Tibial nerve (tissue), 4 donors: ENCODE results near the gene BIRC6. TPM values are rescaled to one million over a fixed set of nuclear protein-coding genes. Genes with fewer than 3 reads are reported as not detected.
"Not testable (repeated sequence)": the region's sequence is repeated elsewhere in the genome, so short reads cannot be mapped to it uniquely, and the experiment has no call there.

Experiments used
- DNase-seq, 2 donors: peaks; one replicate each; pipeline ENCODE4 v3.0.0-alpha.2; 2019; ENCODE audit warnings: low spot score in 2 of 2
- H3K27ac ChIP-seq, 4 donors: fragments of 200-600 bp; sonication (generic) in 3 of 4; one replicate each; pipeline ENCODE4 v1.5.1; 2017 to 2019; ENCODE audit warnings: mild to moderate bottlenecking in 1 of 4
- H3K27me3 ChIP-seq, 2 donors: fragments of 200-600 bp; sonication (generic) in 1 of 2; one replicate each; pipeline versions ENCODE4 v1.5.1 to v1.6.0; 2017 to 2019
- H3K36me3 ChIP-seq, 3 donors: fragments of 200-600 bp; sonication (generic); one replicate each; pipeline ENCODE4 v1.5.1; 2018 to 2019
- H3K4me1 ChIP-seq, 4 donors: fragments of 200-600 bp; sonication (generic) in 3 of 4; one replicate each; pipeline ENCODE4 v1.5.1; 2017 to 2019
- H3K4me3 ChIP-seq, 4 donors: fragments of 200-600 bp; sonication (generic) in 3 of 4; one replicate each; pipeline ENCODE4 v1.5.1; 2017 to 2019; ENCODE audit warnings: mild to moderate bottlenecking in 1 of 4, moderate library complexity in 1 of 4
- H3K9me3 ChIP-seq, 4 donors: fragments of 200-600 bp; sonication (generic) in 3 of 4; one replicate each; pipeline ENCODE4 v1.5.1; 2017 to 2019
- EP300 ChIP-seq, 2 donors: sonication (generic); formaldehyde crosslinking; IDR thresholded peaks; one replicate each; pipeline ENCODE4 v1.6.1; 2017; ENCODE audit warnings: antibody characterized with exemption in 2 of 2, mild to moderate bottlenecking in 1 of 2
- POLR2A ChIP-seq, 2 donors: fragments of 450-650 bp; IDR thresholded peaks; one replicate each; pipeline ENCODE4 v1.6.1; 2017; ENCODE audit warnings: antibody characterized with exemption in 2 of 2, mild to moderate bottlenecking in 2 of 2, moderate library complexity in 2 of 2
- WGBS, 2 donors: methylation state at CpG; one replicate each; pipeline ENCODE4 v1.1.5; 2018; 5-methylcytosine and 5-hydroxymethylcytosine counted together
- total RNA-seq, 4 donors: library from RNA; depleted of rRNA; stranded (reverse); fragments of >200 nt; gene quantifications; one replicate each; pipeline ENCODE4 v1.1.0, GENCODE V29; 2016
- TF ChIP-seq, protein P1 (sequence below), 5 experiments: fragments of 200-600 bp in 3 of 5; fragments of 450-650 bp in 2 of 5; sonication (generic) in 3 of 5; IDR thresholded peaks; one replicate each; pipeline ENCODE4 v1.5.1; 2016 to 2019; ENCODE audit warnings: antibody characterized with exemption in 5 of 5, mild to moderate bottlenecking in 3 of 5, moderate library complexity in 2 of 5

BIRC6 gene
- total RNA-seq, 4 donors from 2014 or later: 87.5 to 154 (median 124) TPM

GRCh38 chr2:32330136-32330535 is 26.7 kb upstream of the BIRC6 start:
- Histone ChIP-seq H3K4me1 (no peaks in the 10 kb centered on the region), H3K27ac (no peak overlapping the region), H3K27me3 (no peaks in the 10 kb centered on the region), H3K4me3 (no peak overlapping the region), H3K36me3 (peaks cover 0 to 20% (median 0%) of the 10 kb centered on the region in 3 donors), H3K9me3 (no peaks in the 10 kb centered on the region)
- DNase-seq: no peak
- 81 to 82% methylated on average over 2 of the region's 2 CpGs for WGBS, 2 donors
- TF ChIP-seq, protein P1, sequence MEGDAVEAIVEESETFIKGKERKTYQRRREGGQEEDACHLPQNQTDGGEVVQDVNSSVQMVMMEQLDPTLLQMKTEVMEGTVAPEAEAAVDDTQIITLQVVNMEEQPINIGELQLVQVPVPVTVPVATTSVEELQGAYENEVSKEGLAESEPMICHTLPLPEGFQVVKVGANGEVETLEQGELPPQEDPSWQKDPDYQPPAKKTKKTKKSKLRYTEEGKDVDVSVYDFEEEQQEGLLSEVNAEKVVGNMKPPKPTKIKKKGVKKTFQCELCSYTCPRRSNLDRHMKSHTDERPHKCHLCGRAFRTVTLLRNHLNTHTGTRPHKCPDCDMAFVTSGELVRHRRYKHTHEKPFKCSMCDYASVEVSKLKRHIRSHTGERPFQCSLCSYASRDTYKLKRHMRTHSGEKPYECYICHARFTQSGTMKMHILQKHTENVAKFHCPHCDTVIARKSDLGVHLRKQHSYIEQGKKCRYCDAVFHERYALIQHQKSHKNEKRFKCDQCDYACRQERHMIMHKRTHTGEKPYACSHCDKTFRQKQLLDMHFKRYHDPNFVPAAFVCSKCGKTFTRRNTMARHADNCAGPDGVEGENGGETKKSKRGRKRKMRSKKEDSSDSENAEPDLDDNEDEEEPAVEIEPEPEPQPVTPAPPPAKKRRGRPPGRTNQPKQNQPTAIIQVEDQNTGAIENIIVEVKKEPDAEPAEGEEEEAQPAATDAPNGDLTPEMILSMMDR (IDR thresholded peaks at IDR 0.05): no peak
- TF ChIP-seq EP300 (IDR thresholded peaks at IDR 0.05) (no peak), POLR2A (IDR thresholded peaks at IDR 0.05) (no peak)

DNA sequence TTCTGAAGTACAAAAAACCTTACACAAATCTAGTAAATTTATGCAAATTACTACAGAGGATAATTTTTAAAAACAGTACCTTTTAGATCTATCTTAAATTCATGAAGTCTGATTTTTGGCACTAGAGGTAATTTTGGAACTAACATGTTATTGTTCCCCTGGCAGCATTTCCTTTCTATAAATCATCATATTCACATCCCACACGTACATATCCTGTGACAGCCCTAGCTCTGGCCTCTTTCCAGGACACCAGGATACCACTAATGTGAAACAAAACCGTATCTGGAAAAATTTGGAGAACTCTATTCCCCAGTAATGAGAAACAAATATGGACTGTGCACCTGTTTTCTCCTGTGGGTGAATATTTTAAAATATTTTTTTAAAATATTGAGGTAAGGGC is 14.0 kb upstream of the BIRC6 start:
- Histone ChIP-seq H3K27ac (no peak overlapping the region), H3K4me3 (peak overlapping the region in 1 of 4 donors; percentile 19), H3K4me1 (no peaks in the 10 kb centered on the region), H3K27me3 (no peaks in the 10 kb centered on the region), H3K9me3 (no peaks in the 10 kb centered on the region), H3K36me3 (peaks cover 0 to 8% (median 0%) of the 10 kb centered on the region in 3 donors)
- WGBS, 2 donors: 35 to 40% methylated on average over 2 of the region's 2 CpGs
- TF ChIP-seq EP300 (IDR thresholded peaks at IDR 0.05): no peak
- TF ChIP-seq POLR2A (IDR thresholded peaks at IDR 0.05): no peak
- TF ChIP-seq, protein P1 (IDR thresholded peaks at IDR 0.05): no peak
- DNase-seq: no peak

GRCh38 chr2:32350797-32351196 is 6.0 kb upstream of the BIRC6 start:
- H3K27ac ChIP-seq, H3K4me1 ChIP-seq, DNase-seq, H3K9me3 ChIP-seq, H3K4me3 ChIP-seq, H3K36me3 ChIP-seq, H3K27me3 ChIP-seq: not testable (repeated sequence)
- 91% methylated on average over 3 of the region's 3 CpGs for WGBS, 2 donors

GRCh38 chr2:32355976-32356680 is 695 bp upstream of the BIRC6 start:
- H3K4me1 ChIP-seq: peaks cover 3 to 36% (median 24%) of the 10 kb centered on the region in 4 donors
- WGBS, 2 donors: 10% methylated on average over 9 to 10 of the region's 10 CpGs
- no peaks in the 10 kb centered on the region for H3K9me3 ChIP-seq
- peak overlapping the region; percentile 87 to 93 (median 89) for H3K4me3 ChIP-seq
- no peak for DNase-seq
- TF ChIP-seq POLR2A (IDR thresholded peaks at IDR 0.05) (no peak), EP300 (IDR thresholded peaks at IDR 0.05) (no peak)
- TF ChIP-seq, protein P1 (IDR thresholded peaks at IDR 0.05): no peak
- no peaks in the 10 kb centered on the region for H3K36me3 ChIP-seq
- no peaks in the 10 kb centered on the region for H3K27me3 ChIP-seq
- peak overlapping the region; percentile 92 to 95 (median 92) for H3K27ac ChIP-seq

DNA sequence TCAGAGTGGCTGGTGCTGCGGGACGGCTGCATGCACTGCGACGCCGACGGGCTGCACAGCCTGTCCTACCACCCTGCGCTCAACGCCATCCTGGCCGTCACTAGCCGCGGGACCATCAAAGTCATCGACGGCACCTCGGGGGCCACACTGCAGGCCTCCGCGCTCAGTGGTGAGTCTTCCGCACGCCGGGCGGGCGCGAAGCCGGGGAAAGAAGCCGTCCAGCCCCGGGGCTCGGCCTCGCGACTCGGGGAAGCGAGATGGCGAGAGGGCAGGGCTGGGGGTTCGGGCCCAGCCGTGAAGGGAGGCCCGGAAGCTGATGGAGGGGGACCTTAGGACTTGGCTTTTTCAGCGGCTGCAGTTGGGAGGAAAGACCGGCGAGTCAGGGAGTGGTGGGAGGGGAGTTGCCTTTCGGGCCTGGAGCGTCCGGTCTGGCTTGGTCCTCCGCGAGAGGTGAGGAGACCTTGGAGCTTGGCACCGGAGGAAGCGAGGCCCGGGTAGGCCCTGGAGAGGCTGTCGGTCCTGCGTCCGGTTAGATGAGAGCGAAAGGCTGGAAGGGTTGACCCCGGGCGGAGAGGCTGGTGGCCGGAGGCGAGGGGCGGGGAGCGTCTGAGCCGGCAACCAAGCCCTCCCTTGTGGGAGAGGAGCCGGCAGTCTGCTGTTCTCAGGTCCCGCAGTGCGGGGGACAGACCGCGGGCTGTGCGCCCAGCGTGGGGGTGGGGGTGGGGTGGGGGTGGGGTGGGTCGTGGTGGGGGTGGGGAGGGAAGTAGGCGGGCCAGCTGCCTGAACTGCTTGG is 691 bp downstream of the BIRC6 start:
- H3K9me3 ChIP-seq: no peaks in the 10 kb centered on the region
- peak overlapping the region; percentile 88 to 95 (median 92) for H3K4me3 ChIP-seq
- H3K4me1 ChIP-seq: peaks cover 3 to 40% (median 24%) of the 10 kb centered on the region in 4 donors
- no peak for TF ChIP-seq EP300 (IDR thresholded peaks at IDR 0.05)
- H3K27me3 ChIP-seq: no peaks in the 10 kb centered on the region
- H3K27ac ChIP-seq: peak overlapping the region; percentile 92 to 99 (median 92)
- H3K36me3 ChIP-seq: no peaks in the 10 kb centered on the region
- peak in 1 of 2 donors; percentile 7 for DNase-seq
- WGBS, 2 donors: 0 to 1% methylated on average over 29 to 51 of the region's 65 CpGs

- 4 to 5% methylated on average over 16 of the region's 16 CpGs for whole genome bisulfite sequencing, 2 donors
- peak overlapping the region; percentile 88 to 95 (median 92) for H3K4me3 ChIP-seq
- TF ChIP-seq, protein P1 (IDR thresholded peaks at IDR 0.05): no peak
- no peak for TF ChIP-seq EP300 (IDR thresholded peaks at IDR 0.05)
- no peak for TF ChIP-seq POLR2A (IDR thresholded peaks at IDR 0.05)
- H3K27ac ChIP-seq: peak overlapping the region in 3 of 4 donors; percentile 92 to 99 (median 92)
- H3K36me3 ChIP-seq: no peaks in the 10 kb centered on the region
- peak in 1 of 2 donors; percentile 5 for DNase-seq
- H3K9me3 ChIP-seq: no peaks in the 10 kb centered on the region
- H3K4me1 ChIP-seq: peaks cover 3 to 42% (median 24%) of the 10 kb centered on the region in 4 donors
- no peaks in the 10 kb centered on the region for H3K27me3 ChIP-seq
These were observed 1.3 kb downstream of the BIRC6 start for GRCh38 chr2:32358111-32358482.
